SK-N-SH treated with all-trans-retinoic acid at 6 μM for 48 hours (cell line): ENCODE data around the gene LGALS13.

Source experiments
- GLIS3 ChIP-seq: fragments of 250-450 bp; sonication (Bioruptor Pico); IDR thresholded peaks from 2 replicates; pipeline ENCODE4 v1.5.0; 2020; ENCODE audit warnings: mild to moderate bottlenecking, moderate library complexity
- OSR1 ChIP-seq: fragments of 250-450 bp; sonication (Bioruptor Pico); IDR thresholded peaks from 2 replicates; pipeline ENCODE4 v1.8.0; 2022; ENCODE audit warnings: moderate library complexity, mild to moderate bottlenecking, inconsistent platforms
- PATZ1 ChIP-seq: fragments of 250-450 bp; sonication (Bioruptor Pico); IDR thresholded peaks from 2 replicates; pipeline ENCODE4 v1.8.0; 2020; ENCODE audit warnings: mild to moderate bottlenecking, moderate library complexity, borderline replicate concordance
- RARB ChIP-seq: fragments of 250-450 bp; sonication (Bioruptor Pico); IDR thresholded peaks from 2 replicates; pipeline ENCODE4 v1.8.0; 2021; ENCODE audit warnings: mild to moderate bottlenecking, moderate library complexity
- TF ChIP-seq, protein P1 (sequence below): fragments of 250-450 bp; sonication (Bioruptor Pico); IDR thresholded peaks from 2 replicates; pipeline ENCODE4 v1.5.1; 2020; ENCODE audit warnings: low read depth, mild to moderate bottlenecking, moderate library complexity

DNA sequence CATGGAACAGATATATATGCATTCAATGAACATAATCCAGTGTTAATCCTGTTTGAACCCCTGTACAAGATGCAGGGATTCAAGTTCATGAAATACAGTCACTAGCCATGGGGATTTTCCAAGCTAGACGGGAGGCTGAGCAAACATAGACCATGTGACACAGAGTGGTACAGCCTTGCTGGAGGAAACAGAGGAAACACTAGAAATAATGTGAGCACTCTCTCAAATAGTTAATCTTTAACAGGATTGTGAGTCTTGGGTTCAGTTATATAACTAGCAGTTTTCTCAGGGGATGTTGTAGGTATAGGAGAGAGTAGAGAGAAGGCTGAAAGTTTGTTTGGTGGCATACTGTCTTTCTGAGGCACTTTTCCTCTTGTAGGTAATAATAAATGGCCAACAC, 39.4 kb downstream of the LGALS13 start:
- TF ChIP-seq PATZ1 (CRISPR knock-in tag) (no peak), OSR1 (CRISPR knock-in tag) (no peak), RARB (no peak), GLIS3 (CRISPR knock-in tag) (no peak)
- TF ChIP-seq, protein P1, sequence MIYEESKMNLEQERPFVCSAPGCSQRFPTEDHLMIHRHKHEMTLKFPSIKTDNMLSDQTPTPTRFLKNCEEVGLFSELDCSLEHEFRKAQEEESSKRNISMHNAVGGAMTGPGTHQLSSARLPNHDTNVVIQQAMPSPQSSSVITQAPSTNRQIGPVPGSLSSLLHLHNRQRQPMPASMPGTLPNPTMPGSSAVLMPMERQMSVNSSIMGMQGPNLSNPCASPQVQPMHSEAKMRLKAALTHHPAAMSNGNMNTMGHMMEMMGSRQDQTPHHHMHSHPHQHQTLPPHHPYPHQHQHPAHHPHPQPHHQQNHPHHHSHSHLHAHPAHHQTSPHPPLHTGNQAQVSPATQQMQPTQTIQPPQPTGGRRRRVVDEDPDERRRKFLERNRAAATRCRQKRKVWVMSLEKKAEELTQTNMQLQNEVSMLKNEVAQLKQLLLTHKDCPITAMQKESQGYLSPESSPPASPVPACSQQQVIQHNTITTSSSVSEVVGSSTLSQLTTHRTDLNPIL (CRISPR knock-in tag) = no peak
